Fibroblast of skin of right quadriceps (primary cell): ENCODE data around the gene TMEM232.

Experiments used
- DNase-seq: peaks from one replicate; pipeline ENCODE4 v3.0.0-alpha.2; 2013

Gene TMEM232

GRCh38 chr5:110507972-110508371, 218.5 kb downstream of the TMEM232 start:
- no peak for DNase-seq

- no peak for DNase-seq
These were observed 220.1 kb downstream of the TMEM232 start for GRCh38 chr5:110506378-110506777.

- no peak for DNase-seq
These were observed 230.2 kb downstream of the TMEM232 start for GRCh38 chr5:110496276-110496675.

- no peak for DNase-seq
These were observed 234.0 kb downstream of the TMEM232 start for GRCh38 chr5:110492446-110492845.

- DNase-seq = peak; percentile 98
These were observed 247.6 kb downstream of the TMEM232 start for GRCh38 chr5:110478895-110479294.

GRCh38 chr5:110477911-110478310, 248.6 kb downstream of the TMEM232 start:
- DNase-seq = peak; percentile 92

- DNase-seq = no peak
These were observed 250.3 kb downstream of the TMEM232 start for GRCh38 chr5:110476164-110476563.

GRCh38 chr5:110475529-110475928, 250.9 kb downstream of the TMEM232 start:
- no peak for DNase-seq

GRCh38 chr5:110469486-110469885, 257.0 kb downstream of the TMEM232 start:
- DNase-seq = no peak

GRCh38 chr5:110463106-110463505, 263.4 kb downstream of the TMEM232 start:
- DNase-seq = peak; percentile 77

GRCh38 chr5:110460837-110461236, 265.6 kb downstream of the TMEM232 start:
- DNase-seq = no peak

- DNase-seq = no peak
These were observed 268.2 kb downstream of the TMEM232 start for GRCh38 chr5:110458313-110458712.

GRCh38 chr5:110442856-110443255, 283.6 kb downstream of the TMEM232 start:
- DNase-seq = no peak

GRCh38 chr5:110441035-110441434, 285.4 kb downstream of the TMEM232 start:
- DNase-seq = peak; percentile 67

GRCh38 chr5:110440058-110440457, 286.4 kb downstream of the TMEM232 start:
- no peak for DNase-seq

GRCh38 chr5:110439296-110439695, 287.2 kb downstream of the TMEM232 start:
- no peak for DNase-seq

GRCh38 chr5:110435207-110435606, 291.3 kb downstream of the TMEM232 start:
- DNase-seq = no peak

- no peak for DNase-seq
These were observed 294.9 kb downstream of the TMEM232 start for GRCh38 chr5:110431603-110432002.

- DNase-seq = peak; percentile 27
These were observed 312.1 kb downstream of the TMEM232 start for GRCh38 chr5:110414360-110414759.

GRCh38 chr5:110413856-110414255, 312.6 kb downstream of the TMEM232 start:
- peak; percentile 74 for DNase-seq

GRCh38 chr5:110409571-110409970, 316.9 kb downstream of the TMEM232 start:
- DNase-seq = no peak

GRCh38 chr5:110402562-110402961, 323.9 kb downstream of the TMEM232 start:
- no peak for DNase-seq

- peak; percentile 69 for DNase-seq
These were observed 324.6 kb downstream of the TMEM232 start for GRCh38 chr5:110401881-110402280.

GRCh38 chr5:110398951-110399350, 327.5 kb downstream of the TMEM232 start:
- DNase-seq = no peak

- no peak for DNase-seq
These were observed 329.2 kb downstream of the TMEM232 start for GRCh38 chr5:110397281-110397680.

GRCh38 chr5:110386782-110387181, 339.7 kb downstream of the TMEM232 start:
- peak; percentile 87 for DNase-seq
